Activated B cell treated with CpG ODN at 0.5 μM for 24 hours (primary cell): ENCODE measurements around the gene PDE6H. TPM values are rescaled to one million over a fixed set of nuclear protein-coding genes. Genes with fewer than 3 reads are reported as not detected.

ENCODE experiments used
- ATAC-seq: fragments of 200-7000 bp; cut with Tn5 transposase; one replicate; pipeline ENCODE4 v1.10.0; 2021; ENCODE audit warnings: low read depth, mild to moderate bottlenecking, moderate library complexity
- CTCF ChIA-PET: fragments of 350-600 bp; sonication (Branson Sonifier 250); formaldehyde crosslinking; loops from one replicate; lab custom pipeline; 2021; ENCODE audit warnings: antibody characterized with exemption; lab: Charles Lee
- POLR2A ChIA-PET: fragments of 350-600 bp; sonication (Branson Sonifier 250); formaldehyde crosslinking; loops from one replicate; lab custom pipeline; 2021; ENCODE audit warnings: antibody characterized with exemption; lab: Charles Lee
- DNase-seq: peaks from one replicate; pipeline ENCODE4 v3.0.0; 2022
- H3K27ac Mint-ChIP-seq: one replicate; pipeline ENCODE4 v1.8.0; 2020; ENCODE audit warnings: mixed read lengths
- H3K27me3 Mint-ChIP-seq: one replicate; pipeline ENCODE4 v1.8.0; 2021; ENCODE audit warnings: mixed read lengths
- H3K36me3 Mint-ChIP-seq: one replicate; pipeline ENCODE4 v1.8.0; 2021; ENCODE audit warnings: low read depth, mixed read lengths
- H3K4me1 Mint-ChIP-seq: one replicate; pipeline ENCODE4 v1.8.0; 2021; ENCODE audit warnings: mixed read lengths
- H3K4me3 Mint-ChIP-seq: one replicate; pipeline ENCODE4 v1.8.0; 2020; ENCODE audit warnings: mild to moderate bottlenecking, mixed read lengths
- H3K9me3 Mint-ChIP-seq: one replicate; pipeline ENCODE4 v1.8.0; 2020; ENCODE audit warnings: mixed read lengths
- intact Hi-C: fragments of 100-400 bp; cut with micrococcal nuclease; formaldehyde crosslinking; loops from one replicate; pipeline ENCODE4 v1.15.1; 2024
- total RNA-seq: library from RNA; stranded (reverse); gene quantifications from 2 replicates; pipeline ENCODE4 v1.2.3, GENCODE V29; 2022
- TF ChIP-seq, protein P1 (sequence below): fragments of 200-600 bp; IDR thresholded peaks from one replicate; pipeline ENCODE4 v1.8.0; 2022; ENCODE audit warnings: antibody characterized with exemption, mild to moderate bottlenecking

The PDE6H gene
- total RNA-seq, 1 donor from 2014 or later, result not detected

- Mint-ChIP-seq H3K9me3 (peaks cover 2% of the 10 kb centered on the region), H3K36me3 (peaks cover 87% of the 10 kb centered on the region), H3K4me1 (peaks cover 50% of the 10 kb centered on the region), H3K27me3 (no peaks in the 10 kb centered on the region), H3K27ac (peak overlapping the region; percentile 3), H3K4me3 (no peak overlapping the region)
- no peak for ATAC-seq
- intact Hi-C loops, result no loop called here
- TF ChIP-seq, protein P1, sequence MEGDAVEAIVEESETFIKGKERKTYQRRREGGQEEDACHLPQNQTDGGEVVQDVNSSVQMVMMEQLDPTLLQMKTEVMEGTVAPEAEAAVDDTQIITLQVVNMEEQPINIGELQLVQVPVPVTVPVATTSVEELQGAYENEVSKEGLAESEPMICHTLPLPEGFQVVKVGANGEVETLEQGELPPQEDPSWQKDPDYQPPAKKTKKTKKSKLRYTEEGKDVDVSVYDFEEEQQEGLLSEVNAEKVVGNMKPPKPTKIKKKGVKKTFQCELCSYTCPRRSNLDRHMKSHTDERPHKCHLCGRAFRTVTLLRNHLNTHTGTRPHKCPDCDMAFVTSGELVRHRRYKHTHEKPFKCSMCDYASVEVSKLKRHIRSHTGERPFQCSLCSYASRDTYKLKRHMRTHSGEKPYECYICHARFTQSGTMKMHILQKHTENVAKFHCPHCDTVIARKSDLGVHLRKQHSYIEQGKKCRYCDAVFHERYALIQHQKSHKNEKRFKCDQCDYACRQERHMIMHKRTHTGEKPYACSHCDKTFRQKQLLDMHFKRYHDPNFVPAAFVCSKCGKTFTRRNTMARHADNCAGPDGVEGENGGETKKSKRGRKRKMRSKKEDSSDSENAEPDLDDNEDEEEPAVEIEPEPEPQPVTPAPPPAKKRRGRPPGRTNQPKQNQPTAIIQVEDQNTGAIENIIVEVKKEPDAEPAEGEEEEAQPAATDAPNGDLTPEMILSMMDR, result no peak
- CTCF ChIA-PET, result no interaction called here
- no peak for DNase-seq
- POLR2A ChIA-PET, result no interaction called here
Measured at GRCh38 chr12:14942196-14942931, 30.5 kb upstream of the PDE6H start.

GRCh38 chr12:14946162-14946561 is 26.7 kb upstream of the PDE6H start:
- POLR2A ChIA-PET, result interaction anchor here (1.2 to 4.0 kb wide), 2 partner anchors 13 to 172 kb away, joined by 3 to 65 read pairs; partner anchors contain the start of gene ARHGDIB
- ATAC-seq (no peak), DNase-seq (no peak)
- H3K27ac Mint-ChIP-seq, result peak overlapping the region; percentile 96
- peaks cover 93% of the 10 kb centered on the region for H3K36me3 Mint-ChIP-seq
- intact Hi-C loops, result no loop called here
- no peak overlapping the region for H3K4me3 Mint-ChIP-seq
- CTCF ChIA-PET, result interaction anchor here (3.6 kb wide), 1 partner anchor 49 kb away, joined by 16 read pairs; no protein-coding TSS in a partner anchor
- no peaks in the 10 kb centered on the region for H3K9me3 Mint-ChIP-seq
- TF ChIP-seq, protein P1, result no peak
- no peaks in the 10 kb centered on the region for H3K27me3 Mint-ChIP-seq
- H3K4me1 Mint-ChIP-seq, result peaks cover 60% of the 10 kb centered on the region

DNA sequence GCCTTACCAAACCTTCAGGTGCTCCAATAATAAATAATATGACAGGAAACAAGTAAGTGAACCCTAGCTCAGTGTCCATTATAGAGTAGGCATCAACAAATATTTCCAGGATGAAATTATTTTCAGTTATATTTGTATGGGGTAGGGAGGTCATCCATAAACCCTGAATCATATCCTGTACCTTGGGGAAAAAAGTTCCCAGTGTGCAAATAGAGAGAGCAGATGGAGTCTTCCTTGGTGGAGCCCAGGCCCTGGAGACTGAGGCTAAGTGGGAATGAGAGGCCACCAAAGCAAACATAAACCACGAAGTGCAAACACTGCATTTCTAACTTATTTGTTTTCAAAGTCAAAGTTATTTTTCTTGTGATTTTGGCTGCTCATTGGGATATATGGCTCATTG is 26.0 kb upstream of the PDE6H start:
- Mint-ChIP-seq H3K36me3 (peaks cover 93% of the 10 kb centered on the region), H3K4me1 (peaks cover 67% of the 10 kb centered on the region), H3K4me3 (no peak overlapping the region), H3K27me3 (no peaks in the 10 kb centered on the region), H3K27ac (peak overlapping the region; percentile 96), H3K9me3 (no peaks in the 10 kb centered on the region)
- TF ChIP-seq, protein P1, result no peak
- intact Hi-C loops, result no loop called here
- ChIA-PET POLR2A (interaction anchor here (4.0 kb wide), 1 partner anchor 12 kb away, joined by 65 read pairs; the partner anchor contains the start of gene ARHGDIB), CTCF (interaction anchor here (0.9 to 3.6 kb wide), 2 partner anchors 46 to 48 kb away, joined by 3 to 16 read pairs; no protein-coding TSS in a partner anchor)
- no peak for DNase-seq
- ATAC-seq, result no peak

GRCh38 chr12:14948672-14949071 is 24.2 kb upstream of the PDE6H start:
- peak; percentile 91 for ATAC-seq
- peak overlapping the region; percentile 71 for H3K4me3 Mint-ChIP-seq

More at GRCh38 chr12:14948672-14949071, 24.2 kb upstream of the PDE6H start:
- no peak for DNase-seq
- Mint-ChIP-seq H3K27ac (peak overlapping the region; percentile 96), H3K9me3 (no peaks in the 10 kb centered on the region), H3K4me1 (peaks cover 82% of the 10 kb centered on the region), H3K36me3 (peaks cover 87% of the 10 kb centered on the region), H3K27me3 (no peaks in the 10 kb centered on the region)
- ChIA-PET CTCF (interaction anchor here (0.8 to 3.6 kb wide), 6 partner anchors 9 to 55 kb away, joined by 3 to 16 read pairs (median 4); partner anchors contain the start of gene ARHGDIB), POLR2A (interaction anchor here (0.6 to 4.0 kb wide), 12 partner anchors 10 to 178 kb away, joined by 3 to 65 read pairs (median 5); partner anchors contain the start of genes ARHGDIB, C12orf60, ERP27 and WBP11)
- TF ChIP-seq, protein P1, result no peak
- intact Hi-C loops, result loop anchor here (1.0 to 2.0 kb wide), 6 partner anchors 8 to 586 kb away; partner anchors contain the start of genes ARHGDIB and MGP
